Stimulated activated memory B cell treated with anti-CD40 and anti-IgM and Interleukin-4, amounts not matched to agents 10 μg/mL and 1 μg/mL and 100 μg/mL, for 72 hours (primary cell): Measurements from ENCODE around the gene CXADR.

Source experiments
- ATAC-seq: fragments of 150-1000 bp; cut with Tn5 transposase; 2 replicates; pipeline ENCODE4 v1.10.0; 2021
- H3K27ac Mint-ChIP-seq: one replicate; pipeline ENCODE4 v1.8.0; 2022; ENCODE audit warnings: mild to moderate bottlenecking, mixed read lengths
- H3K27me3 Mint-ChIP-seq: one replicate; pipeline ENCODE4 v1.8.0; 2022; ENCODE audit warnings: mixed read lengths
- H3K36me3 Mint-ChIP-seq: one replicate; pipeline ENCODE4 v1.8.0; 2022; ENCODE audit warnings: mixed read lengths
- H3K4me1 Mint-ChIP-seq: one replicate; pipeline ENCODE4 v1.8.0; 2022; ENCODE audit warnings: mixed read lengths
- H3K4me3 Mint-ChIP-seq: one replicate; pipeline ENCODE4 v1.8.0; 2022; ENCODE audit warnings: mild to moderate bottlenecking, moderate library complexity, mixed read lengths
- H3K9me3 Mint-ChIP-seq: one replicate; pipeline ENCODE4 v1.8.0; 2022; ENCODE audit warnings: mixed read lengths

CXADR gene

GRCh38 chr21:17585875-17586450 lies 73.1 kb downstream of the CXADR start:
- H3K4me3 Mint-ChIP-seq, result no peak overlapping the region
- H3K27ac Mint-ChIP-seq, result no peak overlapping the region
- H3K4me1 Mint-ChIP-seq, result no peaks in the 10 kb centered on the region
- no peak for ATAC-seq
- H3K36me3 Mint-ChIP-seq, result no peaks in the 10 kb centered on the region
- no peaks in the 10 kb centered on the region for H3K27me3 Mint-ChIP-seq
- H3K9me3 Mint-ChIP-seq, result no peaks in the 10 kb centered on the region

GRCh38 chr21:17590430-17590829 lies 77.6 kb downstream of the CXADR start:
- H3K36me3 Mint-ChIP-seq, result peaks cover 25% of the 10 kb centered on the region
- no peaks in the 10 kb centered on the region for H3K9me3 Mint-ChIP-seq
- no peak overlapping the region for H3K27ac Mint-ChIP-seq
- no peaks in the 10 kb centered on the region for H3K27me3 Mint-ChIP-seq
- no peak for ATAC-seq
- H3K4me3 Mint-ChIP-seq, result no peak overlapping the region
- H3K4me1 Mint-ChIP-seq, result no peaks in the 10 kb centered on the region

GRCh38 chr21:17597680-17598079 lies 84.8 kb downstream of the CXADR start:
- H3K4me3 Mint-ChIP-seq, result no peak overlapping the region
- H3K9me3 Mint-ChIP-seq, result no peaks in the 10 kb centered on the region
- no peak for ATAC-seq
- no peaks in the 10 kb centered on the region for H3K27me3 Mint-ChIP-seq
- peaks cover 32% of the 10 kb centered on the region for H3K36me3 Mint-ChIP-seq
- H3K27ac Mint-ChIP-seq, result no peak overlapping the region
- peaks cover 6% of the 10 kb centered on the region for H3K4me1 Mint-ChIP-seq

- Mint-ChIP-seq H3K9me3 (no peaks in the 10 kb centered on the region), H3K27me3 (no peaks in the 10 kb centered on the region), H3K27ac (no peak overlapping the region), H3K4me3 (no peak overlapping the region), H3K36me3 (peaks cover 32% of the 10 kb centered on the region), H3K4me1 (peaks cover 6% of the 10 kb centered on the region)
- ATAC-seq, result peak; percentile 50
Measured at GRCh38 chr21:17598437-17598836, 85.6 kb downstream of the CXADR start.

- H3K27ac Mint-ChIP-seq, result no peak overlapping the region
Measured at GRCh38 chr21:17602874-17603273, 90.0 kb downstream of the CXADR start.

GRCh38 chr21:17607684-17608083 lies 94.8 kb downstream of the CXADR start:
- H3K4me3 Mint-ChIP-seq, result no peak overlapping the region
- H3K27me3 Mint-ChIP-seq, result no peaks in the 10 kb centered on the region
- no peak overlapping the region for H3K27ac Mint-ChIP-seq
- H3K36me3 Mint-ChIP-seq, result peaks cover 22% of the 10 kb centered on the region
- H3K4me1 Mint-ChIP-seq, result peaks cover 13% of the 10 kb centered on the region
- H3K9me3 Mint-ChIP-seq, result no peaks in the 10 kb centered on the region
- ATAC-seq, result no peak

More at GRCh38 chr21:17602874-17603273, 90.0 kb downstream of the CXADR start:
- H3K36me3 Mint-ChIP-seq, result peaks cover 34% of the 10 kb centered on the region
- H3K4me3 Mint-ChIP-seq, result no peak overlapping the region
- H3K27me3 Mint-ChIP-seq, result no peaks in the 10 kb centered on the region
- no peaks in the 10 kb centered on the region for H3K9me3 Mint-ChIP-seq
- ATAC-seq, result no peak
- peaks cover 6% of the 10 kb centered on the region for H3K4me1 Mint-ChIP-seq

GRCh38 chr21:17609681-17610080 lies 96.8 kb downstream of the CXADR start:
- no peaks in the 10 kb centered on the region for H3K9me3 Mint-ChIP-seq
- peaks cover 2% of the 10 kb centered on the region for H3K36me3 Mint-ChIP-seq
- H3K4me1 Mint-ChIP-seq, result peaks cover 13% of the 10 kb centered on the region
- H3K4me3 Mint-ChIP-seq, result no peak overlapping the region
- no peaks in the 10 kb centered on the region for H3K27me3 Mint-ChIP-seq
- H3K27ac Mint-ChIP-seq, result no peak overlapping the region
- no peak for ATAC-seq

GRCh38 chr21:17610911-17611310 lies 98.1 kb downstream of the CXADR start:
- Mint-ChIP-seq H3K9me3 (no peaks in the 10 kb centered on the region), H3K27ac (peak overlapping the region; percentile 74), H3K4me1 (peaks cover 13% of the 10 kb centered on the region), H3K36me3 (no peaks in the 10 kb centered on the region), H3K27me3 (no peaks in the 10 kb centered on the region), H3K4me3 (peak overlapping the region; percentile 91)
- ATAC-seq, result no peak

GRCh38 chr21:17611414-17612022 lies 98.7 kb downstream of the CXADR start:
- H3K36me3 Mint-ChIP-seq, result no peaks in the 10 kb centered on the region
- no peaks in the 10 kb centered on the region for H3K27me3 Mint-ChIP-seq
- peak overlapping the region; percentile 74 for H3K27ac Mint-ChIP-seq
- peak; percentile 52 for ATAC-seq
- peak overlapping the region; percentile 91 for H3K4me3 Mint-ChIP-seq
- no peaks in the 10 kb centered on the region for H3K9me3 Mint-ChIP-seq
- H3K4me1 Mint-ChIP-seq, result peaks cover 13% of the 10 kb centered on the region

GRCh38 chr21:17612023-17612564 lies 99.3 kb downstream of the CXADR start:
- H3K4me3 Mint-ChIP-seq, result peak overlapping the region; percentile 91
- H3K27ac Mint-ChIP-seq, result peak overlapping the region; percentile 74
- peak; percentile 2 for ATAC-seq
- no peaks in the 10 kb centered on the region for H3K9me3 Mint-ChIP-seq
- peaks cover 13% of the 10 kb centered on the region for H3K4me1 Mint-ChIP-seq
- H3K36me3 Mint-ChIP-seq, result no peaks in the 10 kb centered on the region
- no peaks in the 10 kb centered on the region for H3K27me3 Mint-ChIP-seq

- ATAC-seq, result peak; percentile 95
Measured at GRCh38 chr21:17612565-17613241, 99.9 kb downstream of the CXADR start, which contains the start of gene BTG3. BTG3 (minus strand) TSS chr21:17612901; CDS start chr21:17609144, 3,757 bp downstream.

GRCh38 chr21:17613242-17613676 lies 100.4 kb downstream of the CXADR start:
- H3K4me3 Mint-ChIP-seq, result peak overlapping the region; percentile 91
- H3K27ac Mint-ChIP-seq, result peak overlapping the region; percentile 57
- peaks cover 13% of the 10 kb centered on the region for H3K4me1 Mint-ChIP-seq
- ATAC-seq, result peak; percentile 1
- no peaks in the 10 kb centered on the region for H3K27me3 Mint-ChIP-seq
- H3K36me3 Mint-ChIP-seq, result no peaks in the 10 kb centered on the region
- H3K9me3 Mint-ChIP-seq, result no peaks in the 10 kb centered on the region

More at GRCh38 chr21:17612565-17613241, 99.9 kb downstream of the CXADR start, which contains the start of gene BTG3:
- Mint-ChIP-seq H3K27ac (peak within 1 kb of the TSS; percentile 74), H3K4me3 (peak within 1 kb of the TSS; percentile 91), H3K27me3 (no peaks in the 10 kb centered on the region), H3K36me3 (no peaks in the 10 kb centered on the region), H3K9me3 (no peaks in the 10 kb centered on the region), H3K4me1 (peaks cover 13% of the 10 kb centered on the region)

- Mint-ChIP-seq H3K27me3 (no peaks in the 10 kb centered on the region), H3K36me3 (no peaks in the 10 kb centered on the region), H3K4me1 (peaks cover under 1% of the 10 kb centered on the region), H3K4me3 (no peak overlapping the region), H3K27ac (no peak overlapping the region), H3K9me3 (no peaks in the 10 kb centered on the region)
- ATAC-seq, result no peak
Measured at GRCh38 chr21:17616831-17617230, 104.0 kb downstream of the CXADR start.

GRCh38 chr21:17622018-17622417 lies 109.2 kb downstream of the CXADR start:
- Mint-ChIP-seq H3K27ac (no peak overlapping the region), H3K4me3 (no peak overlapping the region), H3K9me3 (no peaks in the 10 kb centered on the region), H3K4me1 (no peaks in the 10 kb centered on the region), H3K36me3 (no peaks in the 10 kb centered on the region), H3K27me3 (peaks cover 15% of the 10 kb centered on the region)
- no peak for ATAC-seq

- ATAC-seq, result no peak
Measured at GRCh38 chr21:17631195-17631594, 118.4 kb downstream of the CXADR start.

More at GRCh38 chr21:17631195-17631594, 118.4 kb downstream of the CXADR start:
- H3K4me3 Mint-ChIP-seq, result no peak overlapping the region
- H3K9me3 Mint-ChIP-seq, result no peaks in the 10 kb centered on the region
- H3K36me3 Mint-ChIP-seq, result no peaks in the 10 kb centered on the region
- peaks cover 7% of the 10 kb centered on the region for H3K4me1 Mint-ChIP-seq
- H3K27ac Mint-ChIP-seq, result no peak overlapping the region
- peaks cover 12% of the 10 kb centered on the region for H3K27me3 Mint-ChIP-seq
